BLaER1 (cell line): Measurements from ENCODE around the gene TOP1.

ENCODE experiments used
- H3K27ac ChIP-seq: shearing (Covaris generic); formaldehyde crosslinking; 2 replicates; pipeline ENCODE4 v1.8.1; 2022
- H3K27me3 ChIP-seq: shearing (Covaris generic); formaldehyde crosslinking; 2 replicates; pipeline ENCODE4 v1.8.1; 2022
- H3K36me3 ChIP-seq: shearing (Covaris generic); formaldehyde crosslinking; 2 replicates; pipeline ENCODE4 v1.8.1; 2022
- H3K4me1 ChIP-seq: shearing (Covaris generic); formaldehyde crosslinking; 2 replicates; pipeline ENCODE4 v1.8.1; 2022
- H3K4me2 ChIP-seq: shearing (Covaris generic); formaldehyde crosslinking; 2 replicates; pipeline ENCODE4 v1.8.1; 2022
- H3K4me3 ChIP-seq: shearing (Covaris generic); formaldehyde crosslinking; 2 replicates; pipeline ENCODE4 v1.8.1; 2022
- H3K9ac ChIP-seq: shearing (Covaris generic); formaldehyde crosslinking; 2 replicates; pipeline ENCODE4 v1.8.1; 2022
- H3K9me3 ChIP-seq: shearing (Covaris generic); formaldehyde crosslinking; 2 replicates; pipeline ENCODE4 v1.8.1; 2022
- H4K20me1 ChIP-seq: shearing (Covaris generic); formaldehyde crosslinking; 2 replicates; pipeline ENCODE4 v1.8.1; 2022
- Cebpa-rat ChIP-seq: shearing (Covaris generic); IDR thresholded peaks from 2 replicates; pipeline ENCODE4 v1.8.1; 2022

TOP1 gene

GRCh38 chr20:40991181-40991889 lies 37.3 kb upstream of the TOP1 start:
- TF ChIP-seq Cebpa-rat = no peak
- H3K27ac ChIP-seq = peak overlapping the region; percentile 69
- H3K4me3 ChIP-seq = no peak overlapping the region
- H4K20me1 ChIP-seq = no peaks in the 10 kb centered on the region
- no peaks in the 10 kb centered on the region for H3K27me3 ChIP-seq
- peak overlapping the region; percentile 28; the same call in 1 of the 2 replicates for H3K9ac ChIP-seq
- peaks cover 44% of the 10 kb centered on the region for H3K4me1 ChIP-seq
- H3K9me3 ChIP-seq = no peaks in the 10 kb centered on the region
- H3K4me2 ChIP-seq = peak overlapping the region; percentile 70
- H3K36me3 ChIP-seq = no peaks in the 10 kb centered on the region

DNA sequence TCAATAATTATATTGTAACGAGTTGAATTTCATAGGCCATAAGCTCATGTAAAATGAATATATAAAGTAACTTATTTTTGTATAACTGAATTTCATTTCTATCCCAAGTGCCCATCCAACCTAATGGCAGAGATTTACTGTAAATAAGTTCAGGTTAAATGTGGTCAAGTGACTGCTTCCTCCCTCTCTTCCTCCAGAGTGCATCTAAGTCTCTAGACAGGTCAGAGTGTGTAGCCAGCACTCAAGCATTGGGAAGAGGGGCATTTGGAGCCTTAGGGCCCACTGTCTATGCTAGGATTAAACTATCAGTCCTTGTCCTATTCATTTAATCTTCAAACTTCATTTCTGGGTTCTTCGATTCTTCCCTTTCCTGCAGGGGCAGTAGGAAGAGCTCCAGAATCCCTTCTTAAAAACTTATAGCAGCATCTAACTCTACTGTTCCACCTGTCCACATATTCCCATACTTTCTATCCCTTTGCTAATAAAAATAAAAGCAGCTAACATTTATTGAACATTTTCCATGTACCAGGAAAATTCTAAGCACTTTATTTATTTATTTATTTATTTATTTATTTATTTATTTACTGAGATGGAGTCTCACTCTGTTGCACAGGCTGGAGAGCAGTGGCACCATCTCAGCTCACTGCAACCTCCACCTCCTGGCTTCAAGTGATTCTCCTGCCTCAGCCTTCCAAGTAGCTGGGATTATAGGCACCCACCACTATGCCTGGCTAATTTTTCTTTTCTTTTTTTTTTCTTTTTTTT lies 36.1 kb upstream of the TOP1 start:
- Histone ChIP-seq H3K4me2 (peak overlapping the region; percentile 70; the same call in 1 of the 2 replicates), H3K9ac (no peak overlapping the region)
- no peak for TF ChIP-seq Cebpa-rat

DNA sequence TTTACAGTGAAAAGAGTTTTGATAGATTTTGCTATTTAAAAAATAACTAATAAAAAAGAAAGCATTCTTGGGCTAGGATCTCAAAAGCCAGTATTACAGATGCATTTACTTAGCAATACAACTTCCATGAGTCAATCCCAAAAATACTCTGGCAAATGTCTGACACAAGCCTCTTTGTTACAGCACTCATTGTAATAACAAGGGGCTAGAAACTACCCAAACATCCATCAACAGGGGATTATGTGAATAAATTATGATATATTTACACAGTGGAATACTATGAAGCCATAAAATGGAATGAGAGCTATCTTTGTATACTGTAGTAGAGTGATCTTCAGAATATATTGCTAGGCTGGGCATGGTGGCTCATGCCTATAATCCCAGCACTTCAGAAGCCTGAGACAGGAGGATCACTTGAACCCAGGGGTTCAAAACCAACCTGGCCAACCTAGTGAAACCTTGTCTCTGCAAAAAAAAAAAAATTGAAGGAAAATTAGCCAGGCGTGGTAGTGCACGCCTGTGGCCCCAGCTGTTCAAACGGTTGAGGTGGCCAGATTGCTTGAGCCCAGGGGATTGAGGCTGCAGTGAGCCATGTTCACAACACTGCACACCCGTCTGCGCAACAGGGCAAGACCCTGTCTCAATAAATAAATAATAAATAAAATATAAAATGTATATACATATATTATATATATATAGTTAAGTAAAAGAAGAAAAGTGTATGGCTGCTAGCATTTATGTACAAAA lies 34.7 kb upstream of the TOP1 start:
- H3K9ac ChIP-seq = no peak overlapping the region
- no peaks in the 10 kb centered on the region for H4K20me1 ChIP-seq
- H3K27ac ChIP-seq = no peak overlapping the region
- no peaks in the 10 kb centered on the region for H3K9me3 ChIP-seq
- H3K36me3 ChIP-seq = no peaks in the 10 kb centered on the region
- H3K4me3 ChIP-seq = no peak overlapping the region
- H3K27me3 ChIP-seq = no peaks in the 10 kb centered on the region
- H3K4me2 ChIP-seq = peak overlapping the region; percentile 60
- H3K4me1 ChIP-seq = peaks cover 44% of the 10 kb centered on the region
- no peak for TF ChIP-seq Cebpa-rat

More for the DNA sequence above, 36.1 kb upstream of the TOP1 start:
- Histone ChIP-seq H3K4me3 (no peak overlapping the region), H3K4me1 (peaks cover 44% of the 10 kb centered on the region), H4K20me1 (no peaks in the 10 kb centered on the region), H3K36me3 (no peaks in the 10 kb centered on the region), H3K9me3 (no peaks in the 10 kb centered on the region), H3K27ac (peak overlapping the region; percentile 69; the same call in 1 of the 2 replicates), H3K27me3 (no peaks in the 10 kb centered on the region)

- H3K27ac ChIP-seq = no peak overlapping the region
- H3K9ac ChIP-seq = no peak overlapping the region
- H3K4me1 ChIP-seq = peaks cover 33% of the 10 kb centered on the region
- TF ChIP-seq Cebpa-rat = no peak
- H3K4me3 ChIP-seq = no peak overlapping the region
- H3K27me3 ChIP-seq = no peaks in the 10 kb centered on the region
- H3K9me3 ChIP-seq = no peaks in the 10 kb centered on the region
- no peak overlapping the region for H3K4me2 ChIP-seq
- H4K20me1 ChIP-seq = no peaks in the 10 kb centered on the region
- H3K36me3 ChIP-seq = no peaks in the 10 kb centered on the region
Observed at GRCh38 chr20:40996326-40996725, 32.3 kb upstream of the TOP1 start.

GRCh38 chr20:40997116-40997515 lies 31.5 kb upstream of the TOP1 start:
- H3K27me3 ChIP-seq = no peaks in the 10 kb centered on the region
- no peak overlapping the region for H3K4me2 ChIP-seq
- no peak for TF ChIP-seq Cebpa-rat
- H3K9ac ChIP-seq = no peak overlapping the region
- no peaks in the 10 kb centered on the region for H3K36me3 ChIP-seq
- no peaks in the 10 kb centered on the region for H3K9me3 ChIP-seq
- H3K4me1 ChIP-seq = peaks cover 25% of the 10 kb centered on the region
- no peaks in the 10 kb centered on the region for H4K20me1 ChIP-seq
- H3K27ac ChIP-seq = no peak overlapping the region
- H3K4me3 ChIP-seq = no peak overlapping the region

DNA sequence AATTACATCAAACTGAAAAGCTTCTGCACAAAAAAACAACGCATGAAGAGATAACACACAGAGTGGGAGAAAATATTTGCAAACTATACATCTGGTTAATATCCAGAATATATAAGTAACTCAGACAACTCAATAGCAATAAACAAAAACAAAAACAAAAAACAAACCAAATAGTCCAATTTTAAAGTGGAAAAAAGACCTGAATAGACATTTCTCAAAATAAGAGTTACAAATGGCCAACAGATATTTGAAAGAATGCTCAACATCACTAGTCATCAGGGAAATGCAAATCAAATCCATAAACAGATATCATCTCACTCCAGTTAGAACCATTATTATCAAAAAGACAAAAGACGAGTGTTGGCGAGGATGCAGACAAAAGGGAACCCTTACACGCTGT lies 28.8 kb upstream of the TOP1 start:
- H4K20me1 ChIP-seq = no peaks in the 10 kb centered on the region
- no peaks in the 10 kb centered on the region for H3K27me3 ChIP-seq
- no peak overlapping the region for H3K4me3 ChIP-seq
- H3K9ac ChIP-seq = no peak overlapping the region
- H3K4me1 ChIP-seq = peaks cover 9% of the 10 kb centered on the region
- TF ChIP-seq Cebpa-rat = no peak
- H3K4me2 ChIP-seq = no peak overlapping the region
- no peak overlapping the region for H3K27ac ChIP-seq
- no peaks in the 10 kb centered on the region for H3K9me3 ChIP-seq
- H3K36me3 ChIP-seq = no peaks in the 10 kb centered on the region

- Histone ChIP-seq H3K27ac (no peak overlapping the region), H3K4me1 (peaks cover 9% of the 10 kb centered on the region), H3K9me3 (peaks cover 5% of the 10 kb centered on the region; the same call in 1 of the 2 replicates), H4K20me1 (no peaks in the 10 kb centered on the region), H3K4me2 (no peak overlapping the region), H3K27me3 (no peaks in the 10 kb centered on the region), H3K36me3 (no peaks in the 10 kb centered on the region), H3K4me3 (no peak overlapping the region), H3K9ac (no peak overlapping the region)
- no peak for TF ChIP-seq Cebpa-rat
Observed at GRCh38 chr20:41000628-41001027, 28.0 kb upstream of the TOP1 start.

GRCh38 chr20:41001497-41001896 lies 27.1 kb upstream of the TOP1 start:
- Histone ChIP-seq H3K27ac (no peak overlapping the region), H3K4me1 (peaks cover 9% of the 10 kb centered on the region), H4K20me1 (no peaks in the 10 kb centered on the region), H3K4me3 (no peak overlapping the region), H3K4me2 (no peak overlapping the region), H3K27me3 (no peaks in the 10 kb centered on the region), H3K9ac (no peak overlapping the region), H3K36me3 (no peaks in the 10 kb centered on the region), H3K9me3 (peaks cover 14% of the 10 kb centered on the region)
- no peak for TF ChIP-seq Cebpa-rat

GRCh38 chr20:41002842-41003142 lies 25.8 kb upstream of the TOP1 start:
- H3K9ac ChIP-seq = no peak overlapping the region
- H3K27ac ChIP-seq = no peak overlapping the region
- H3K4me3 ChIP-seq = no peak overlapping the region
- peaks cover 10% of the 10 kb centered on the region; the same call in 1 of the 2 replicates for H3K36me3 ChIP-seq
- no peak for TF ChIP-seq Cebpa-rat
- no peaks in the 10 kb centered on the region for H4K20me1 ChIP-seq
- H3K9me3 ChIP-seq = peaks cover 26% of the 10 kb centered on the region
- H3K4me2 ChIP-seq = no peak overlapping the region
- H3K4me1 ChIP-seq = peaks cover 15% of the 10 kb centered on the region
- no peaks in the 10 kb centered on the region for H3K27me3 ChIP-seq
